GM21360 (cell line): ENCODE results near the gene CLEC10A.
"Not testable (repeated sequence)": the region's sequence is repeated elsewhere in the genome, so short reads cannot be mapped to it uniquely, and the experiment has no call there.

Experiments used
- ATAC-seq: cut with Tn5 transposase; IDR thresholded peaks from one replicate; pipeline ENCODE4 v1.9.1; 2021; ENCODE audit warnings: mild to moderate bottlenecking, moderate library complexity; ENCODE audit not compliant: unreplicated experiment

The CLEC10A gene

GRCh38 chr17:7079581-7080455 lies at the start of gene CLEC10A:
Gene CLEC10A, minus strand, starts transcription at chr17:7080251. Its CDS starts 1,439 bp downstream, at chr17:7078812.
- ATAC-seq, result no peak

- no peak for ATAC-seq
Observed at GRCh38 chr17:7129311-7129710, 49.3 kb upstream of the CLEC10A start.

GRCh38 chr17:7128160-7128559 lies 48.1 kb upstream of the CLEC10A start:
- ATAC-seq, result no peak

- not testable (repeated sequence) for ATAC-seq
Observed at GRCh38 chr17:7127501-7127900, 47.5 kb upstream of the CLEC10A start.

GRCh38 chr17:7126386-7126785 lies 46.3 kb upstream of the CLEC10A start:
- not testable (repeated sequence) for ATAC-seq

GRCh38 chr17:7124923-7125322 lies 44.9 kb upstream of the CLEC10A start:
- ATAC-seq, result no peak

GRCh38 chr17:7123844-7124243 lies 43.8 kb upstream of the CLEC10A start:
- ATAC-seq, result no peak

GRCh38 chr17:7122381-7122780 lies 42.3 kb upstream of the CLEC10A start:
- no peak for ATAC-seq

GRCh38 chr17:7120635-7121034 lies 40.6 kb upstream of the CLEC10A start:
- ATAC-seq, result not testable (repeated sequence)

GRCh38 chr17:7120123-7120522 lies 40.1 kb upstream of the CLEC10A start:
- ATAC-seq, result no peak

- ATAC-seq, result no peak
Observed at GRCh38 chr17:7119314-7119713, 39.3 kb upstream of the CLEC10A start.

GRCh38 chr17:7114875-7115614 lies 35.0 kb upstream of the CLEC10A start:
- ATAC-seq, result no peak

- no peak for ATAC-seq
Observed at GRCh38 chr17:7114241-7114874, 34.3 kb upstream of the CLEC10A start, which contains the start of gene ASGR2. Gene ASGR2, minus strand, starts transcription at chr17:7114822. Its CDS starts 582 bp downstream, at chr17:7114240.

GRCh38 chr17:7113273-7114071 lies 33.4 kb upstream of the CLEC10A start:
- no peak for ATAC-seq

GRCh38 chr17:7112510-7113108 lies 32.6 kb upstream of the CLEC10A start:
- no peak for ATAC-seq

GRCh38 chr17:7111784-7112509 lies 31.9 kb upstream of the CLEC10A start:
- ATAC-seq, result no peak

- ATAC-seq, result no peak
Observed at GRCh38 chr17:7110617-7111306, 30.7 kb upstream of the CLEC10A start.

- no peak for ATAC-seq
Observed at GRCh38 chr17:7109461-7110322, 29.6 kb upstream of the CLEC10A start.
